Putamen (tissue), 1 donor: ENCODE results near the gene SLC9A7.

Experiments
- DNase-seq: peaks from one replicate; pipeline ENCODE4 v3.0.0-alpha.2; 2016; ENCODE audit warnings: low spot score

SLC9A7 gene

GRCh38 chrX:46573331-46573891 lies 185.5 kb downstream of the SLC9A7 start, which contains the start of gene CHST7:
TSS of gene CHST7 (plus strand) at chrX:46573765. CDS start at chrX:46573932, 167 bp downstream.
- no peak for DNase-seq

GRCh38 chrX:46572340-46572936 lies 186.5 kb downstream of the SLC9A7 start:
- no peak for DNase-seq

GRCh38 chrX:46571423-46572339 lies 187.2 kb downstream of the SLC9A7 start:
- DNase-seq, result no peak

DNA sequence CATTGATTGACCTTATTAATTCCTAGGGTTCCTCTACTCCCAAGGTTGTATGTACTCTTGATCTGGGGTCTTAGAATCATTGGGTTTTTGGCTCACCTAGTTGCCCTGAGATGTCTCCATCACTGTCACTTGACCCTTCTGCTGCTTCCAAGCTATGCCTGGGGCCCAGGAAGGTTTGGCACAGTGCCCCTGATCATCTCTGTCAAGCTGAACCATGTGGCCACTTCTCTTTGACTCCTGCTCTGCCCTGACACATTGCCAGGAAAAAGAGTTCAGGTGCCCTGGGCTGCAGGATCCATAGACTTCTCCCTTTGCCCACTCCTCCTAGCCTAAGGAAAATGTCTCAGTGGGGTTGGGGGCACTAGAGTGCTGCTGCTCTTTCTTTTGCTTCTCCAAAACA lies 189.3 kb downstream of the SLC9A7 start:
- DNase-seq, result no peak

DNA sequence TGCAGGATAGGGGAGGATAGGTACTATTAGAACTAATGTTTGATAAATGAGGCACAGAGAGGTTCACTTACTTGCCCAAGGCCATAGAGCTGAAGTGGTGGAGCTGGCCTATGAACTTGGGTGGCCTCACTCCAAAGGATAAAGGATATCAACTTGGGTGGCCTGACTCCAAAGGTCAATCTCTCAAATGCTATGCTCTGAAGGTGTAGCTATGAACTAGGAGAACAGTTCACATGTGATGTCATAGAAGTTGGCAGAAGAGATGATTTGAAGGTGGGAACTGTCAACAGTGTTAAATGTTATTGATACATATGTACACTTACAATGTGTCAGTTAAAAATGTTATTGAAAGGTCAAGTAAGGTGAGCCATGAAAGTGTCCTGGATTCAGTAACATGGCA lies 191.5 kb downstream of the SLC9A7 start:
- DNase-seq, result no peak

DNA sequence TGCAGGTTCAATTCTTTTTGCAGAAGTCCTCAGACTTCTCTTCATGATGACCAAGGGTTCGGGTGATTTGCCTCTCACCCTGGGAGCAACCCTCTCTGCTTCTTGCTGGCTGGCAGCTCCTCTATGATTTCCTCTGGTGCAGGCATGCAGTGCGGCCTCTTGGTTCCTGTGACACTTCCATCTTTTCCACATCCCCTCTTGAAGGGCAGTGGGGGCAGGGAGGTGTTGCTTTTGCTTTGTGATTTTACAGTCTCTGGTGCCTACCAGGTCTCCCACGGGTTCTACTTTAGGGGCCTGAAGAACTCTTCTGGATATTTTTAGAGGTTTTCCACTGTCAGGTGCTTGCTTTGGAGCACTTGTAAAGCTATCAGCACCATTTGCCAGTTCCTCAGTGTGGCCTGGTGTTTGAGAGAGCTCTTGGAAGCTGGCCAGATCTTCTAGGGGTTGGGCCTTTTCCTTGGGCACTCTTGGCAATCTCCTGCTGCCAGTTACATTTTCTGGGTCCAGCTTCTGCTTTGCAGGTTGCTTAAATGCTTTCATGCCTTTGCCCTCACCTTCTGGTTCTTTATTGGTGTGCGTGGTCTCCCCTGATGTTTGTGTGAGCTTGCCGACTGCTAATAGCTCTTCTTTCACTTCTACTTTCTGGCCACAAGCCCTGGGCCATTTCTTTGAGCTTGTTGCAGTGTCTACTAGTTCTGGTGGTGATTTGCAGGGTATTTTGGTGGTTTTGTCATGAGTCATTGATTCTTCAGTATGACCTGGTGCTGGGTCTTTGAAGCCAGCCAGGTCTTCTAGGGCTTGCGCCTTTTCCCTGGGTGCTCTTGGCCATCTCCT lies 196.9 kb downstream of the SLC9A7 start:
- DNase-seq, result no peak

DNA sequence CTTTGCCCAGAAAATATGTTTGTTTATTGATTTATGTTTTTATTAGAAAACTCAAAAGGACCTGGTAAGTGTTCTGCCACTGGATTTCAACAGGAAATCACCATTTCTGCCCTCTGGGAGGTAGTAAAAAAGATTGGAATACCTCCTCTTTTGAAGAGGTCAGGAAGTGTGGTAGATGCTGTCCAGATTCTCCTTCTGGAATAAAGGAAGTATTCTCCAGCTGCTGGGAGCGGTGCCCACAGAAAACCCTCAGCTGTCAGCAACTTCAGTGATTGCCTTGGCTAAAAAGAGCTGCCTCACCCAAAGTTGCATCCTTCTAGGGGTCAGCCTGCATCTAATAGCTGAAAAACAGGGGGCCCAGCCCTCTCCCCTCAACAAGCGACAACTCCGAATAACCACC lies 199.9 kb downstream of the SLC9A7 start:
- no peak for DNase-seq

- DNase-seq, result no peak
Measured at GRCh38 chrX:46554942-46555341, 204.0 kb downstream of the SLC9A7 start.

GRCh38 chrX:46553935-46554334 lies 205.0 kb downstream of the SLC9A7 start:
- DNase-seq, result no peak

DNA sequence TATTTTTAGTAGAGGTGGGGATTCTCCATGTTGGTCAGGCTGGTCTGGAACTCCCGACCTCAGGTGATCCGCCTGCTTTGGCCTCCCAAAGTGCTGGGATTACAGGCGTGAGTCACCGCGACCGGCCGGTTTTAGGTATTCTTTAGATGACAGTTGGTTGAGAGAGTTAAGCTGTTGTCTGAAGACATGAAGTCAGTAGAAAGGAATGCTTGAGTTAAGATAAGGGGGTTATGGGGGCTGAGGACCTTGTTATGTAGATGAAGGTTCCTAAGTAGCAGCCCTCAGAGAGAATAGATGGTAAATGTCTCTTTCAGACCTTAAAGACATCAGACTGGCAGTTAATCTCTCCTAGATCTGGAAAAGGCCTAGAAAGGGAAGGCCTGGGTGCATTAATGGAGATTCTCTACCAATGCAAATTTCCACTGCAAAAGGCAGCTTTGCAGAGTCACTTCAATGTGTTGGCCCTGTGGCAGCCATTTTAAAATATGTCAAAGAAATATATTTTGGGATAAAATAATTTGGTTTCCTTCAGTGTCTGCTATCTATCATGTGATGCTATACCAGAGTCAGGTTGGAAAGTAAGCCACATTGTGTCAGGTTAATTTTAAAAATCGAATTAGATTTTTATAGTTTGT lies 207.3 kb downstream of the SLC9A7 start:
- no peak for DNase-seq

- no peak for DNase-seq
Measured at GRCh38 chrX:46549914-46550313, 209.0 kb downstream of the SLC9A7 start.
